Activated CD8-positive, alpha-beta memory T cell treated with anti-CD3 and anti-CD28 coated beads, Interleukin-2, amount 50 U/mL, for 48 hours (primary cell): ENCODE results near the gene CCDC30.
"Not testable (repeated sequence)": the region's sequence is repeated elsewhere in the genome, so short reads cannot be mapped to it uniquely, and the experiment has no call there.

ENCODE experiments used
- DNase-seq: peaks from one replicate; pipeline ENCODE4 v3.0.0-alpha.2; 2020

Gene CCDC30

DNA sequence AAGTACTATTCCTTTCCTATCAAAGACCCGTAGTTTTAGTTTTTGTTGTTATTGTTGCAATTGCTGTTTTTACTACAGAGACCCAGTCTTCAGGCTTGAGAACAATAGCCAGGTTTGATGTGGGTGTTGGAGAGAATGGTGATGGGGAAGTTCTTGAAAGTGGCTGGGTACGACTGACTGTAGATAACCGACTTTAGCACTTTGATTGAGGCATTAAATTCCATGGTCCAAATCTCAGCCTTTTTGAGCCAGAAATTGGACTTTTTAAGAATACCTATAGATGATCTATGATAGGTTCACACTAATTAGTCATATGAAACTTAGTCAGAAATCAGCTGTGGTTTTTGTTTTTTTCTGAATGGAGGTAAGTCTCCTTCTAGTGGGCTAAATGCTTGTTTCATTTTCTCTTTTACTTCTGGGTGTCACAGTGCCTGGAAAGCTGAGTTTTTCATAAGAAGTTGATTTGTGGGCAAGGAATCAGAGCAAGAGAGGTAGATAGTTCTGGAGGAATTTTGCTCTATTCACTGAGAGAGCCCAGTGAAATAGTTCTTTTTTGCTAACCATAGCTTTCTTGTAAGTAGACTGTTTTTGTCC, 197.9 kb downstream of the CCDC30 start:
- DNase-seq, result no peak

DNA sequence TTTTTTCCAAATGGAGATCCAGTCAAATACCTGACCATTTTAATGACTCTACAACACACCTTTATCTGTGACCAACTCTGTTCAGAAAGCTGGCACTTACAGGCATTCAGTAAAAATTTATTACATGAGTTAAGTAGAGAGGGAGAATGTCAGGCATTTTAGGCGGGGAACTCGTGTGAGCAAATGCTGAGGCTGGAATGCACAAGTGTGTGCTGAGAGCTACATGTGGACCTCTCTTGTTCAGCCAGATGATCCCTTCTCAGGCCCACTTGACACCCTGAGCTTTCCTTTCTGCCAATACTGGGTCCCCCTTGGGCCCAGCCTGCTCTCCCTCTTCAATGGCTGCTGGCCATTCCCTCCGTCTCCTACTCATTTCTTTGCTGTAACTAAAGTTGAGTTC, 206.8 kb downstream of the CCDC30 start:
- no peak for DNase-seq

GRCh38 chr1:42670425-42670824, 207.3 kb downstream of the CCDC30 start:
- no peak for DNase-seq

GRCh38 chr1:42674214-42674613, 211.1 kb downstream of the CCDC30 start:
- no peak for DNase-seq

GRCh38 chr1:42674682-42675081, 211.6 kb downstream of the CCDC30 start:
- DNase-seq, result no peak

- no peak for DNase-seq
These were observed 212.4 kb downstream of the CCDC30 start for GRCh38 chr1:42675467-42675866.

- DNase-seq, result no peak
These were observed 213.5 kb downstream of the CCDC30 start for GRCh38 chr1:42676534-42677087.

DNA sequence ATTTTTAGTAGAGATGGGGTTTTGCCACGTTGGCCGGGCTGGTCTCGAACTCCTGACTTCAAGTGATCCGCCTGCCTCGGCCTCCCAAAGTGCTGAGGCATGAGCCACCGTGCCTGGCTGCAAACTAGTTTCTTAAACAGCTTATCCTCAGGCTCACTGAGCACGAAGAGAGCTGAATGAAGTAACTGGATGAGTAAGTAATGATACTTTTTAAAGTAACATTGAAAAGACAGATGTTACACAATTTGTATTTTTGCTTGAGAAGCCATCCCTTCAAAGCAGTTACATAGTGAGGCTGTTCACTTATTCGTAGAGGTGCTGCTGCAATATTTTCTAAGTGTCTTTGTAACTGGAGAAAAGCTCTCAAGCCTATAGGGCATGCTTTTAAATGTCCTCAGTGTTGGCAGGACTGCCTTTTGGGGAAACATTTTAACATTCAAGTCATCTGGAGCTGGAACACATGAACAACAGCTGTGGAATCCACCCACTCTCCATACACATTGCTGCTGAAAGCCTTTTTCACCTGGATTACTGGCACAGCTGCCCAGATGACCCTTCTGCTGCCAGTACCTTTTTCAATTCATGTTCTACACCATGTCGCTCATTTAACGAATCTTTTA, 216.4 kb downstream of the CCDC30 start:
- no peak for DNase-seq

DNA sequence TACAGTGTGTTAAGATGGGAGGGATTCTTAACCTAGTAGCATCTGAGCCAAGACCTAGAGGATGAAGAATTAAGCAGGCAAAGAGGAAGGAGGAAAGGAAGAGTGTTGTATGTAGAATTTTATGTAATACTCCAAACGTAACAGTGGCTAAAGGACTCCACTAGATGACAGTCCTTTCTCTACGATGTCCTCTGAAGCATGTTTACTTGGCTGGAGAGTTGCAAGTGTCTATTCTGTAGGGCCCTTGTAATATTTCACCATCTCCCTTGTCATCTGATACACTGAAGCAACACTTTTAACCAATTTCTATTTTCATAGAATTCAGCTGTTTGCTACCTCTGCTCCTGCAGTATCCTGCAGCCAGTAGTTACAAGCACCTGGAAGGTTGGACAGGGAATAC, 217.0 kb downstream of the CCDC30 start:
- DNase-seq, result no peak

GRCh38 chr1:42680921-42681683, 218.0 kb downstream of the CCDC30 start:
- DNase-seq, result no peak

DNA sequence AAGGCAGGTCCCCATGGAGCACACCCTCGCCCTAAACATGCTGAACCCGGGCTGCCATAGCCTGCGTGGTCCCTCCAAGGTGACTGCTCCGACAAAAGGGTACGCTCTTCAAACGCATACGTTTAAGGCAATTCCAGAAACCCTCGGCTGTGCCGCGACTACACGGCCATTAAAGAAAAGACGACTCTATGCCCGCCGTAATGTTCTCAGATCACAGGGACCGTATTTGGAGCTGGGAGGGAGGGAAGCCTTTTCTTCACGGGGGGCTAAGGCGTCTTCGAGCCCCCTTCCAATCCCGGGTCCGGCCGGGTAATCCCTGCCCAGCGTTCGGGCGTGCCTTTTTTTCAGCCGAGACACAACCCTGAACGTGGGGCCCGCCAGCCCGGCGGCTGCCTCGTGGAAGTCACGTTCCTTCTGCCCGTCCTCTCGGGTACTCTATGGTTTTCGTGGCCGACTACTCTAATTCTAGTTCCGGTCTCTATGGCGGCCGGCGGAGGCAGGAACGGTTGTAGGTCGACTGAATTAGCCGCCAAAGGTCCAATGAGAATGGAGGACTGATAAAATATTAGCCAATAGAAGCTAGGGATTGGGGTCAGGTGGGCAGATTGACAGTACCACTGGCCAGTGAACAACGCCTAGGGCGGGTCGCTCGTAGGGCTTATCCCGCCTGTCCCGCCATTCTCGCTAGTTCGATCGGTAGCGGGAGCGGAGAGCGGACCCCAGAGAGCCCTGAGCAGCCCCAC, 218.8 kb downstream of the CCDC30 start, which contains the start of gene YBX1:
Gene YBX1, plus strand, starts transcription at position 678 of the 743 bp plus-strand sequence. CDS start 148 bp downstream, outside the sequence.
- peak; percentile 95 for DNase-seq

GRCh38 chr1:42682484-42682738, 219.3 kb downstream of the CCDC30 start:
- not testable (repeated sequence) for DNase-seq

DNA sequence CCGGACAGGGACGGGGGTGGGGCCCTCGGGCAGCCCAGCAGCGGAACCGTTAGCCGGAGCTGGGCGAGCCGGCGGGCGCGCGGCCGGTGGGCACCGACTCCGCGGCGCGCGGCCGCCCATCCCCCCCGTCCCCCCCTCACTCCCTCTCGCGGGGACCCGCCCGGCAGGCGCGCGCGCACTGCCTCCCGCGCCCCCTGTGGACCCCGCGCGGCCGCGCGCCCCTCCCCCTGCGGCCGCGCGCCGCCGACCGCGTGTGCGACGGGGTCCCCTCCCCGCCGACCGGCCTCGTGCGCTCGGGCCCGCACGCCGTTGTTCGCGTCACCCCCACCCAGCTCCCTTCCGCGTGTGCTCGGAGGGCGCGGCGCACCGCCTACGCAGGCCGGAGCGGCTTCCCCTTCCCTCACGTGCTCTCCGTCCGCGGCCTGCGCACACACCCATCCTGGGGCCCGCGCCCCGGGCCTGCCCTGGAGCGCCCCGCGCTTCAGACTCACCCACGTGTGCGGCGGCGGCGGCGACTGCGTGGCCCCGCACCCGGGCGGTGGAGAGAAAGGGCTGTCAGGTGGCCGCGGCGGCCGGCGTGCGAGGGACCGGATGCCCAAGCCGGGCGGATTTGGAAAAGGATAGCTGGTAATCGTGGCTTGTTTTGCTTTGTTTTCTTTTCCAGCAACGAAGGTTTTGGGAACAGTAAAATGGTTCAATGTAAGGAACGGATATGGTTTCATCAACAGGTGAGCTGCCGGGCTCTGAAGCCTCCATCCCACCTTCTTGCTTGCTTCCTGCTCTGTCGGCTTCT, 219.8 kb downstream of the CCDC30 start:
- peak; percentile 83 for DNase-seq

DNA sequence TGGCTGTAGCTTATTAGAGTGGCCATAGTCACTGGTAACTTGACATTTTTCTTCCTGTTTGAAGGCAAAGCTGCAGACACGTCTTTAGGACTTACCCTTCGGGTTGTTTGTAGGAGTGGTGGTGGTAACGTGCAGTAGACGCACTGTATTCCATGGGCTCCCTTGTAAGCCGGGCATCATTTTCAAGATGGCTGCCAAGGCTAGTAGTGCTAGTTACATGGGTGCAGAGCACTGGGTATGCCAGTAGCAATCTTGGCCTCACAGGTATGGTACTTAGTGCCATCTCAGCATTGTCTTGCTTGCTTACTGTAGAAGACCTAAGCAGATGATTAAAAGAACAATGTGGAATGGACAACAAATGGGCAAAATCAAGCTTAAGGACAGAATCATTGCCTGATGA, 221.1 kb downstream of the CCDC30 start:
- no peak for DNase-seq

DNA sequence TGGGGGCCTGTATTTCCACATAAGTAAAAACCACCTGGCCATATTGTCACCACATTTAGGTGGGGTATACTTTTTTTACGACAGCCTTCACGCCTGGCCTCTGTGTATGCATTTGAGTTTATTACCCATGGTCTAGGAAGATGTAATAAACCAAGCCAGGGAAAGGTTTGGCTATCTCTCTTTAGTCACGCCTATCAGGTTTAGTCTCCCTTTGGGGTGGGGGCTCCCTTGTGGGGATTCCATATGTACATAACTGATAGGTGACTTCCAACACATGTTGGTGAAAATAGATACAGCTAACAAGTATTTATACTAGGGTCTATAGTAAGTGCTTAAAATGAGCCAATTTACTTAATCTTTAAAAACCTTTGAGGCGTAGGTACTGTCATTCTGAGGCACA, 223.3 kb downstream of the CCDC30 start:
- no peak for DNase-seq

- no peak for DNase-seq
These were observed 226.8 kb downstream of the CCDC30 start for GRCh38 chr1:42689912-42690311.

- no peak for DNase-seq
These were observed 227.5 kb downstream of the CCDC30 start for GRCh38 chr1:42690477-42691156.

DNA sequence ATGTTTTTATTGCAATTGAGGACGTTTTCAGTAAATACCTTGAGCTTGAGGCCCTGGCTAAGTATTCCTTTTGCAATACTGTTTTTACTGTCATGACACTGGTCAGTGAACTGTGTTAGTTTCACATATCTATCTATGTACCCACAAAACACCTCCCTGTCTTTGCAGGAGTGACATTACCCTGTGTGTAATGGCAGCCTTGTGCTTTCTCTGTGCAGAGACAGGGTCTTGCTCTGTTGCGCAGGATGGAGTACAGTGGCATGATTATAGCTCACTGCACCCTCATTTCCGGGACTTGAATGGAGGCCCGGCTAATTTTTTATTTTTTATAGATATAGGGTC, 228.0 kb downstream of the CCDC30 start:
- DNase-seq, result no peak

- no peak for DNase-seq
These were observed 229.4 kb downstream of the CCDC30 start for GRCh38 chr1:42692461-42692860.

DNA sequence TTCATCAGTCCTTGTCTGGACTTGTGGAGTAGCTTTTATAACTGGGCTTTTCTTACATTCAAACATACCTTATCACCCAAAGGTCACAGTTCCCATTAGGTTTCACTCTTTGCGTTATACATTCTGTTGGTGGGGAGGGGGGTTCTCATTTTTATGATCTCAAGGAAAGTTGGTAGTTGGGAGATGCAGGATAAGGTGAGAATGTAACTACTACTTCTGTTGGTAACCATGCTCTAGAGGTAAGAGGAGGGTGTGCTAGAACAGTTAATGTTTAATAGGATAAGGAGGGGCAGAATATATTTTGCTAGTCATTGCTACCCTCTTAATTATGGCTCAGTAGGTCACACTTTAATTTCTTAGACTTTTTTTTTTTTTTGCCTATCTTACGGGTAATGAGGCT, 229.8 kb downstream of the CCDC30 start:
- no peak for DNase-seq

DNA sequence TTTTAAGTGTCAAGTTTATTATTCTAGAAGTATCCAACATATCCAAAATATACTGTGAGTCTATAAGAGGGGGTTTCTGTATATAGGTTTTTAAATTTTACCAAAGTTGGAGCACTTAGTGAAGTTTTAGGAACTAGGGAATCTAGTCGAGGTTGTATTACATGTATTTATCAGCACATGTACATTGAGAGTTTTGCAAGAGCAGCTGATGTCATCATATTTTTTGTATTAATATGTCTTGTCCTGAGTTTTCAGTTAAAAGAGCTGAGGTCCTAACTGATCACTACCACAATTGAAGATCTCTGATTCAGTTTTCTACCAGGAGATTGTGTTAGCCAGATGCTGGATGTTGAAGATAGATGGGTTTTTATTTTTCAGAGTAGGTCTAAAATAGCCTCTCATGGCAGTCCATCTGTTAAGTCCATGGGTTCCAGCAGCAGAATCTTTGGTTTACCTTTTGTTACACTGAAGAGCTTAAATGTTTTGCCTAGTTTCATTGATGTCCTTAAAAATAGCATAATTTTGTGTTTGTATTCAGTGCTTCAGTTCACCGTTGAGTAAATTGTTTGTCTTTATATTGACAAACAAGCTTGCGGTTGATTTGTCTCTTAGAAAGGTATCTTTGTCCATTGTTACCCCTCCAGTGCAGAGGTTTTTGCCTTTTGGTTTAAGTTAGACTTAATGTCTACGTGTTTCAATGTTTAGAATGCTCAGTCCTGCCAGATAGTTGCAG, 235.2 kb downstream of the CCDC30 start:
- DNase-seq, result no peak
